GM23338 (cell line): ENCODE data around the gene DNAJC4. TPM values are rescaled to one million over a fixed set of nuclear protein-coding genes. Genes with fewer than 3 reads are reported as not detected.

ENCODE experiments used
- ATAC-seq: fragments of 200-7000 bp; cut with Tn5 transposase; 3 replicates; pipeline ENCODE4 v1.9.1; 2020
- DNase-seq: peaks from one replicate; pipeline ENCODE4 v3.0.0-alpha.2; 2015; ENCODE audit warnings: low spot score
- H2AFZ ChIP-seq: fragments of 200-600 bp; sonication (generic); 2 replicates; pipeline ENCODE4 v1.8.0; 2016; ENCODE audit warnings: antibody characterized with exemption, mild to moderate bottlenecking, moderate library complexity
- H3F3A ChIP-seq: fragments of 200-600 bp; sonication (generic); replicated peaks from 2 replicates; pipeline ENCODE4 v1.8.0; 2017; ENCODE audit warnings: antibody characterized with exemption, mixed run types, low read depth
- H3K27ac ChIP-seq: fragments of 200-600 bp; sonication (generic); 2 replicates; pipeline ENCODE4 v1.6.1; 2016; ENCODE audit warnings: low read depth
- H3K27me3 ChIP-seq: fragments of 200-600 bp; sonication (generic); 2 replicates; pipeline ENCODE4 v1.8.0; 2016; ENCODE audit warnings: mild to moderate bottlenecking, mixed run types, moderate library complexity; ENCODE audit not compliant: insufficient read depth
- H3K36me3 ChIP-seq: fragments of 200-600 bp; sonication (generic); 2 replicates; pipeline ENCODE4 v1.8.0; 2016; ENCODE audit warnings: mild to moderate bottlenecking; ENCODE audit not compliant: insufficient read depth
- H3K4me1 ChIP-seq: fragments of 200-600 bp; sonication (generic); 2 replicates; pipeline ENCODE4 v1.8.0; 2016; ENCODE audit warnings: mild to moderate bottlenecking, moderate library complexity; ENCODE audit not compliant: insufficient read depth
- H3K4me2 ChIP-seq: fragments of 200-600 bp; sonication (generic); 2 replicates; pipeline ENCODE4 v1.7.1; 2017; ENCODE audit warnings: mixed run types
- H3K4me3 ChIP-seq: fragments of 200-600 bp; sonication (generic); 2 replicates; pipeline ENCODE4 v1.6.1; 2016; ENCODE audit warnings: mixed run types
- H3K79me2 ChIP-seq: fragments of 200-600 bp; sonication (generic); replicated peaks from 2 replicates; pipeline ENCODE4 v1.8.0; 2017; ENCODE audit warnings: mild to moderate bottlenecking; ENCODE audit not compliant: insufficient read depth
- H3K9me2 ChIP-seq: fragments of 200-600 bp; sonication (generic); 2 replicates; pipeline ENCODE4 v1.8.0; 2017; ENCODE audit not compliant: insufficient read depth
- H4K20me1 ChIP-seq: fragments of 200-600 bp; sonication (generic); replicated peaks from 2 replicates; pipeline ENCODE4 v1.8.0; 2017; ENCODE audit warnings: mild to moderate bottlenecking; ENCODE audit not compliant: insufficient read depth
- H3K27ac Mint-ChIP-seq: 2 replicates; pipeline ENCODE4 v1.8.0; 2020; ENCODE audit warnings: inconsistent platforms, mild to moderate bottlenecking, moderate library complexity, mixed read lengths
- H3K27me3 Mint-ChIP-seq: 3 replicates; pipeline ENCODE4 v1.8.0; 2022; ENCODE audit warnings: low read depth, mild to moderate bottlenecking, moderate library complexity, mixed read lengths, inconsistent platforms; ENCODE audit not compliant: insufficient read depth, poor library complexity
- H3K36me3 Mint-ChIP-seq: 3 replicates; pipeline ENCODE4 v1.8.0; 2021; ENCODE audit warnings: low read depth, mild to moderate bottlenecking, inconsistent platforms, moderate library complexity, mixed read lengths
- H3K4me1 Mint-ChIP-seq: 3 replicates; pipeline ENCODE4 v1.8.0; 2020; ENCODE audit warnings: mild to moderate bottlenecking, inconsistent platforms, mixed read lengths
- H3K4me3 Mint-ChIP-seq: 3 replicates; pipeline ENCODE4 v1.8.0; 2021; ENCODE audit warnings: moderate library complexity, mild to moderate bottlenecking, inconsistent platforms, mixed read lengths
- H3K9me3 Mint-ChIP-seq: 3 replicates; pipeline ENCODE4 v1.8.0; 2020; ENCODE audit warnings: moderate library complexity, mild to moderate bottlenecking, inconsistent platforms, mixed read lengths
- CREB1 ChIP-seq: fragments of 250-450 bp; sonication (Bioruptor Pico); IDR thresholded peaks from 2 replicates; pipeline ENCODE4 v1.5.0; 2020; ENCODE audit warnings: low read depth, mild to moderate bottlenecking, moderate library complexity
- EZH2 ChIP-seq: fragments of 200-600 bp; sonication (generic); IDR thresholded peaks from one replicate; pipeline ENCODE4 v1.8.0; 2017; ENCODE audit warnings: antibody characterized with exemption, mild to moderate bottlenecking, low read depth; ENCODE audit not compliant: unreplicated experiment
- EZH2phosphoT487 ChIP-seq: fragments of 200-600 bp; sonication (generic); IDR thresholded peaks from one replicate; pipeline ENCODE4 v1.8.1; 2018; ENCODE audit warnings: antibody characterized with exemption; ENCODE audit not compliant: unreplicated experiment
- NANOG ChIP-seq: IDR thresholded peaks from 2 replicates; pipeline ENCODE4 v1.6.1; 2016; ENCODE audit warnings: antibody characterized with exemption, borderline replicate concordance
- POLR2AphosphoS5 ChIP-seq: IDR thresholded peaks from 2 replicates; pipeline ENCODE4 v1.6.1; 2016; ENCODE audit warnings: antibody characterized with exemption, low read depth
- ZNF114 ChIP-seq: fragments of 250-450 bp; sonication (Bioruptor Pico); IDR thresholded peaks from 2 replicates; pipeline ENCODE4 v1.5.0; 2020; ENCODE audit warnings: mild to moderate bottlenecking, moderate library complexity
- polyA plus RNA-seq: library from polyadenylated mRNA; unstranded; fragments of >200 nt; fragmentation: Nextera tagmentation; extraction: Ambion mirVana; gene quantifications from 2 replicates; pipeline ENCODE4 v1.2.1, GENCODE V29; 2016
- total RNA-seq: library from RNA; depleted of rRNA; stranded (reverse); fragments of >200 nt; shearing (Covaris generic); gene quantifications from 2 replicates; pipeline ENCODE4 v1.2.3, GENCODE V29; 2014
- TF ChIP-seq, protein P1 (sequence below): IDR thresholded peaks from 2 replicates; pipeline ENCODE4 v1.6.1; 2016; ENCODE audit warnings: antibody characterized with exemption
- TF ChIP-seq, protein P2 (sequence below): IDR thresholded peaks from one replicate; pipeline ENCODE4 v1.6.1; 2018; ENCODE audit warnings: antibody characterized with exemption; ENCODE audit not compliant: unreplicated experiment
- TF ChIP-seq, protein P3 (sequence below), 2 experiments: fragments of 200-600 bp in 1 of 2; sonication (generic) in 1 of 2; conservative IDR thresholded peaks; 2 replicates each; pipeline versions ENCODE4 v1.5.1 to v1.6.1; 2016 to 2017; ENCODE audit warnings: antibody characterized with exemption in 2 of 2, low read depth in 2 of 2, mild to moderate bottlenecking in 2 of 2, moderate library complexity in 1 of 2

Gene DNAJC4
- total and polyA plus RNA-seq, 2 experiments from 2014 or later, result 10.5 to 34.4 TPM

DNA sequence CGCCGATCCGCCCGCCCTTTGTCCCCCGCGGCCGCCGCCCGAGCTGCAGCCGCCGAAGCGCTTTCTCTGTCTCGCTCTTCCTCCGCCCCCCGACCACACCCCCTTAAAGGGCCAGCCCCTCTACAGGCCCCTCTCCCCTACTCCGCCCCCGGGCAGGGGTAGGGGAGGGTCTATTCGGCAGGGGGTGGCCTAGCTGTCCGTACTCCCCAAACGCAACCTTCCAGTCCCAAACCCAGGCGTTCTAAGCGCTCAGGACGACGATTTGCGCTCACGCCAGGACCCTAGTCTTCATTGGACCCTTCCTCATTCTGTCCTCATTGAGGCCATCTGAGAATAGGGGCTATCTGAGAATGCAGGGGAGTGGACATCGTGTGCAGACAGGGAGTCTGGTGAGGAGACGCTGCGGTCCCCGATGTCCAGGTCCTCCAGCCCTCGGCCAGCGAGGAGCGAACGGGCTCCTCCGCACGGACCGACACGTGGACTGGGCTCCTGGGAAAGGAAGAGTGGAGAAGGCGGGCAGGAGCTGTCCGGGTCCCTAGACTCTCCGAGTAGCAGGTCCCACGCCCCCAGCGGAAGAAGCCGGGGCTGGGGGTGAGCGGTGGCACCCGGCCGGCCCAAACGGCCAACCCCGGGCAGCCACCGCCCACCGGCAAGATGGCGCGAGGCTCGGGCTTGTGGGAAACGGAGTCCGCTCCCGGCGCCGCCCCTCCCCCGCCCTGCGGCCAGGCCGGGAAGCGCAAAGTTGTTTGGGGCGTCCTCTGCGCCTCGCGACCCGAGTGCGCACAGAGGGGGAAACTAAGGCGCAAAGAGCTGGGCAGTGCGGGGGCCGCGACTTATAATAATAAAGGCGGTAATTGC is 16.8 kb downstream of the DNAJC4 start, which contains the start of gene PPP1R14B:
Gene PPP1R14B, minus strand, starts transcription at position 73 of the 858 bp plus-strand sequence. CDS start 270 bp downstream, outside the sequence.
- peaks cover 38% of the 10 kb centered on the region for H3K27me3 Mint-ChIP-seq
- peaks cover 47% of the 10 kb centered on the region for H3K4me1 Mint-ChIP-seq
- Histone ChIP-seq H3K27ac (peak within 1 kb of the TSS; percentile 95), H3F3A (peaks cover 51% of the 10 kb centered on the region), H3K36me3 (no peaks in the 10 kb centered on the region), H3K4me3 (peak within 1 kb of the TSS; percentile 100), H3K4me2 (peak within 1 kb of the TSS; percentile 100), H3K27me3 (no peaks in the 10 kb centered on the region), H3K4me1 (peaks cover 44% of the 10 kb centered on the region), H4K20me1 (no peaks in the 10 kb centered on the region; the same call in 1 of the 2 replicates), H3K79me2 (peaks cover 31% of the 10 kb centered on the region), H3K9me2 (no peaks in the 10 kb centered on the region), H2AFZ (peak within 1 kb of the TSS; percentile 88)
- H3K36me3 Mint-ChIP-seq, result peaks cover 17% of the 10 kb centered on the region
- peak within 1 kb of the TSS; percentile 88 for H3K4me3 Mint-ChIP-seq
- DNase-seq (peak; percentile 95), ATAC-seq (peak; percentile 48)
- TF ChIP-seq CREB1 (CRISPR knock-in tag), result no peak; the same call in 1 of the 2 replicates
- TF ChIP-seq POLR2AphosphoS5, result peak; percentile 59
- TF ChIP-seq, protein P1, sequence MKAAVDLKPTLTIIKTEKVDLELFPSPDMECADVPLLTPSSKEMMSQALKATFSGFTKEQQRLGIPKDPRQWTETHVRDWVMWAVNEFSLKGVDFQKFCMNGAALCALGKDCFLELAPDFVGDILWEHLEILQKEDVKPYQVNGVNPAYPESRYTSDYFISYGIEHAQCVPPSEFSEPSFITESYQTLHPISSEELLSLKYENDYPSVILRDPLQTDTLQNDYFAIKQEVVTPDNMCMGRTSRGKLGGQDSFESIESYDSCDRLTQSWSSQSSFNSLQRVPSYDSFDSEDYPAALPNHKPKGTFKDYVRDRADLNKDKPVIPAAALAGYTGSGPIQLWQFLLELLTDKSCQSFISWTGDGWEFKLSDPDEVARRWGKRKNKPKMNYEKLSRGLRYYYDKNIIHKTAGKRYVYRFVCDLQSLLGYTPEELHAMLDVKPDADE, result 0 out of 2 replicates have a peak, but pooled peaks have one; percentile 63
- no peak for TF ChIP-seq EZH2phosphoT487
- no peak for TF ChIP-seq ZNF114
- TF ChIP-seq, protein P2, sequence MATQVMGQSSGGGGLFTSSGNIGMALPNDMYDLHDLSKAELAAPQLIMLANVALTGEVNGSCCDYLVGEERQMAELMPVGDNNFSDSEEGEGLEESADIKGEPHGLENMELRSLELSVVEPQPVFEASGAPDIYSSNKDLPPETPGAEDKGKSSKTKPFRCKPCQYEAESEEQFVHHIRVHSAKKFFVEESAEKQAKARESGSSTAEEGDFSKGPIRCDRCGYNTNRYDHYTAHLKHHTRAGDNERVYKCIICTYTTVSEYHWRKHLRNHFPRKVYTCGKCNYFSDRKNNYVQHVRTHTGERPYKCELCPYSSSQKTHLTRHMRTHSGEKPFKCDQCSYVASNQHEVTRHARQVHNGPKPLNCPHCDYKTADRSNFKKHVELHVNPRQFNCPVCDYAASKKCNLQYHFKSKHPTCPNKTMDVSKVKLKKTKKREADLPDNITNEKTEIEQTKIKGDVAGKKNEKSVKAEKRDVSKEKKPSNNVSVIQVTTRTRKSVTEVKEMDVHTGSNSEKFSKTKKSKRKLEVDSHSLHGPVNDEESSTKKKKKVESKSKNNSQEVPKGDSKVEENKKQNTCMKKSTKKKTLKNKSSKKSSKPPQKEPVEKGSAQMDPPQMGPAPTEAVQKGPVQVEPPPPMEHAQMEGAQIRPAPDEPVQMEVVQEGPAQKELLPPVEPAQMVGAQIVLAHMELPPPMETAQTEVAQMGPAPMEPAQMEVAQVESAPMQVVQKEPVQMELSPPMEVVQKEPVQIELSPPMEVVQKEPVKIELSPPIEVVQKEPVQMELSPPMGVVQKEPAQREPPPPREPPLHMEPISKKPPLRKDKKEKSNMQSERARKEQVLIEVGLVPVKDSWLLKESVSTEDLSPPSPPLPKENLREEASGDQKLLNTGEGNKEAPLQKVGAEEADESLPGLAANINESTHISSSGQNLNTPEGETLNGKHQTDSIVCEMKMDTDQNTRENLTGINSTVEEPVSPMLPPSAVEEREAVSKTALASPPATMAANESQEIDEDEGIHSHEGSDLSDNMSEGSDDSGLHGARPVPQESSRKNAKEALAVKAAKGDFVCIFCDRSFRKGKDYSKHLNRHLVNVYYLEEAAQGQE, result no peak
- no peak for TF ChIP-seq EZH2
- no peak for TF ChIP-seq NANOG
- TF ChIP-seq, protein P3, sequence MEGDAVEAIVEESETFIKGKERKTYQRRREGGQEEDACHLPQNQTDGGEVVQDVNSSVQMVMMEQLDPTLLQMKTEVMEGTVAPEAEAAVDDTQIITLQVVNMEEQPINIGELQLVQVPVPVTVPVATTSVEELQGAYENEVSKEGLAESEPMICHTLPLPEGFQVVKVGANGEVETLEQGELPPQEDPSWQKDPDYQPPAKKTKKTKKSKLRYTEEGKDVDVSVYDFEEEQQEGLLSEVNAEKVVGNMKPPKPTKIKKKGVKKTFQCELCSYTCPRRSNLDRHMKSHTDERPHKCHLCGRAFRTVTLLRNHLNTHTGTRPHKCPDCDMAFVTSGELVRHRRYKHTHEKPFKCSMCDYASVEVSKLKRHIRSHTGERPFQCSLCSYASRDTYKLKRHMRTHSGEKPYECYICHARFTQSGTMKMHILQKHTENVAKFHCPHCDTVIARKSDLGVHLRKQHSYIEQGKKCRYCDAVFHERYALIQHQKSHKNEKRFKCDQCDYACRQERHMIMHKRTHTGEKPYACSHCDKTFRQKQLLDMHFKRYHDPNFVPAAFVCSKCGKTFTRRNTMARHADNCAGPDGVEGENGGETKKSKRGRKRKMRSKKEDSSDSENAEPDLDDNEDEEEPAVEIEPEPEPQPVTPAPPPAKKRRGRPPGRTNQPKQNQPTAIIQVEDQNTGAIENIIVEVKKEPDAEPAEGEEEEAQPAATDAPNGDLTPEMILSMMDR (conservative IDR thresholded peaks at IDR 0.05; ENCODE audit: low read depth in 2 of 2), result no peak
- no peaks in the 10 kb centered on the region for H3K9me3 Mint-ChIP-seq
- peak within 1 kb of the TSS; percentile 95 for H3K27ac Mint-ChIP-seq
